ENCODE measurements around the gene KCNE1.

- TF ChIP-seq POLR2AphosphoS5 (IDR thresholded peaks at IDR 0.05) (no peak), POLR2A (IDR thresholded peaks at IDR 0.05) (no peak), EP300 (IDR thresholded peaks at IDR 0.05) (no peak)
Measured at GRCh38 chr21:34511181-34511580, 829 bp downstream of the KCNE1 start.
